HG02981 (cell line): Measurements from ENCODE around the gene CA12.

Experiments used
- ATAC-seq: cut with Tn5 transposase; IDR thresholded peaks from one replicate; pipeline ENCODE4 v1.9.1; 2021; ENCODE audit warnings: mild to moderate bottlenecking, moderate library complexity; ENCODE audit not compliant: unreplicated experiment

The CA12 gene

GRCh38 chr15:63402498-63403253 lies 21.0 kb upstream of the CA12 start:
- ATAC-seq = no peak

GRCh38 chr15:63401714-63402497 lies 20.3 kb upstream of the CA12 start:
- ATAC-seq = no peak

GRCh38 chr15:63401078-63401477 lies 19.4 kb upstream of the CA12 start:
- no peak for ATAC-seq

- ATAC-seq = no peak
These were observed 16.8 kb upstream of the CA12 start for GRCh38 chr15:63398456-63398855.

- ATAC-seq = no peak
These were observed 14.7 kb upstream of the CA12 start for GRCh38 chr15:63396152-63396928.

- no peak for ATAC-seq
These were observed 14.1 kb upstream of the CA12 start for GRCh38 chr15:63395730-63396151.

- ATAC-seq = no peak
These were observed 10.8 kb upstream of the CA12 start for GRCh38 chr15:63392361-63393009.

- no peak for ATAC-seq
These were observed 10.2 kb upstream of the CA12 start for GRCh38 chr15:63391669-63392360.

GRCh38 chr15:63390689-63391088 lies 9.0 kb upstream of the CA12 start:
- no peak for ATAC-seq

- ATAC-seq = no peak
These were observed 8.4 kb upstream of the CA12 start for GRCh38 chr15:63389902-63390670.

GRCh38 chr15:63388511-63388910 lies 6.9 kb upstream of the CA12 start:
- no peak for ATAC-seq

- ATAC-seq = no peak
These were observed 6.3 kb upstream of the CA12 start for GRCh38 chr15:63387748-63388493.

GRCh38 chr15:63385911-63386531 lies 4.4 kb upstream of the CA12 start:
- no peak for ATAC-seq

GRCh38 chr15:63384906-63385305 lies 3.3 kb upstream of the CA12 start:
- ATAC-seq = no peak

GRCh38 chr15:63382966-63383710 lies 1.5 kb upstream of the CA12 start:
- no peak for ATAC-seq

- ATAC-seq = no peak
These were observed 801 bp downstream of the CA12 start for GRCh38 chr15:63380808-63381282.

- no peak for ATAC-seq
These were observed 1.4 kb downstream of the CA12 start for GRCh38 chr15:63380151-63380807.
